HL-60 (cell line): ENCODE data around the gene ICA1.
"Not testable (repeated sequence)": the region's sequence is repeated elsewhere in the genome, so short reads cannot be mapped to it uniquely, and the experiment has no call there.

Experiments
- DNase-seq, 2 experiments: peaks; one replicate each; pipeline ENCODE4 v3.0.0-alpha.2; 2010 to 2020; ENCODE audit warnings: low read depth in 1 of 2, low spot score in 1 of 2
- H3K27ac ChIP-seq: fragments of 250-450 bp; sonication (Bioruptor Pico); replicated peaks from 2 replicates; pipeline ENCODE4 v1.5.1; 2020; ENCODE audit warnings: mild to moderate bottlenecking, moderate library complexity
- H3K27me3 ChIP-seq: fragments of 250-450 bp; sonication (Bioruptor Pico); 2 replicates; pipeline ENCODE4 v1.5.1; 2021; ENCODE audit warnings: mild to moderate bottlenecking, moderate library complexity; ENCODE audit not compliant: insufficient read depth, poor library complexity, severe bottlenecking
- H3K4me3 ChIP-seq: replicated peaks from 2 replicates; pipeline ENCODE4 v1.5.1; 2011; ENCODE audit warnings: mild to moderate bottlenecking, control low read depth, low read length; ENCODE audit not compliant: insufficient read depth
- GABPA ChIP-seq: IDR thresholded peaks from 2 replicates; pipeline ENCODE4 v1.6.1; 2012; ENCODE audit warnings: low read depth
- POLR2AphosphoS5 ChIP-seq: IDR thresholded peaks from 2 replicates; pipeline ENCODE4 v1.6.1; 2012; ENCODE audit warnings: low read depth
- REST ChIP-seq: IDR thresholded peaks from 2 replicates; pipeline ENCODE4 v1.6.1; 2012; ENCODE audit warnings: low read depth; ENCODE audit not compliant: insufficient replicate concordance
- SPI1 ChIP-seq: IDR thresholded peaks from 2 replicates; pipeline ENCODE4 v1.6.1; 2012; ENCODE audit warnings: low read depth, mild to moderate bottlenecking, borderline replicate concordance
- TF ChIP-seq, protein P1 (sequence below): IDR thresholded peaks from one replicate; pipeline ENCODE4 v1.5.1; 2011; ENCODE audit warnings: low read length, control low read depth, inconsistent platforms; ENCODE audit not compliant: insufficient read depth

Gene ICA1

GRCh38 chr7:8303904-8304528, 42.0 kb upstream of the ICA1 start:
- Histone ChIP-seq H3K27ac (no peak overlapping the region), H3K27me3 (no peaks in the 10 kb centered on the region), H3K4me3 (no peak overlapping the region)
- TF ChIP-seq REST: no peak
- TF ChIP-seq, protein P1, sequence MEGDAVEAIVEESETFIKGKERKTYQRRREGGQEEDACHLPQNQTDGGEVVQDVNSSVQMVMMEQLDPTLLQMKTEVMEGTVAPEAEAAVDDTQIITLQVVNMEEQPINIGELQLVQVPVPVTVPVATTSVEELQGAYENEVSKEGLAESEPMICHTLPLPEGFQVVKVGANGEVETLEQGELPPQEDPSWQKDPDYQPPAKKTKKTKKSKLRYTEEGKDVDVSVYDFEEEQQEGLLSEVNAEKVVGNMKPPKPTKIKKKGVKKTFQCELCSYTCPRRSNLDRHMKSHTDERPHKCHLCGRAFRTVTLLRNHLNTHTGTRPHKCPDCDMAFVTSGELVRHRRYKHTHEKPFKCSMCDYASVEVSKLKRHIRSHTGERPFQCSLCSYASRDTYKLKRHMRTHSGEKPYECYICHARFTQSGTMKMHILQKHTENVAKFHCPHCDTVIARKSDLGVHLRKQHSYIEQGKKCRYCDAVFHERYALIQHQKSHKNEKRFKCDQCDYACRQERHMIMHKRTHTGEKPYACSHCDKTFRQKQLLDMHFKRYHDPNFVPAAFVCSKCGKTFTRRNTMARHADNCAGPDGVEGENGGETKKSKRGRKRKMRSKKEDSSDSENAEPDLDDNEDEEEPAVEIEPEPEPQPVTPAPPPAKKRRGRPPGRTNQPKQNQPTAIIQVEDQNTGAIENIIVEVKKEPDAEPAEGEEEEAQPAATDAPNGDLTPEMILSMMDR: no peak
- TF ChIP-seq SPI1: no peak
- TF ChIP-seq POLR2AphosphoS5: no peak
- TF ChIP-seq GABPA: no peak
- DNase-seq: no peak

DNA sequence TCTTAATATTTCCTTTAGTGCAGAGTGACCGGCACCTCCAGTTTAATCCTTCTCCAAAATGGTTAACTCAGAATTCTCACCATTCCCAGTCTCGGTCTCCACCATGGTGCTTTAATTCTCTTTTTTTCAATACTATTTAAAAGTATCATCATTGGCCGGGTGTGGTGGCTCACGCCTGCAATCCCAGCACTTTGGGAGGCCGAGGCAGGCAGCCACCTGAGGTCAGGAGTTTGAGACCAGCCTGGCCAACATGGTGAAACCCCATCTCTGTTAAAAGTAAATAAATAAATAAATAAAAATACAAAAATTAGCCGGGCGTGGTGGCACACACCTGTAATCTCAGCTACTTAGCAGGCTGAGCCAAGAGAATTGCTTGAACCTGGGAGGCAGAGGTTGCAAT, 35.1 kb upstream of the ICA1 start:
- DNase-seq, H3K4me3 ChIP-seq: not testable (repeated sequence)

GRCh38 chr7:8296362-8296659, 34.3 kb upstream of the ICA1 start:
- Histone ChIP-seq H3K4me3 (no peak overlapping the region), H3K27me3 (peaks cover 3% of the 10 kb centered on the region), H3K27ac (no peak overlapping the region)
- TF ChIP-seq GABPA (no peak), POLR2AphosphoS5 (no peak), REST (no peak), SPI1 (no peak)
- TF ChIP-seq, protein P1: no peak
- no peak for DNase-seq

More for the DNA sequence above, 35.1 kb upstream of the ICA1 start:
- not testable (repeated sequence) for H3K27ac ChIP-seq, H3K27me3 ChIP-seq

DNA sequence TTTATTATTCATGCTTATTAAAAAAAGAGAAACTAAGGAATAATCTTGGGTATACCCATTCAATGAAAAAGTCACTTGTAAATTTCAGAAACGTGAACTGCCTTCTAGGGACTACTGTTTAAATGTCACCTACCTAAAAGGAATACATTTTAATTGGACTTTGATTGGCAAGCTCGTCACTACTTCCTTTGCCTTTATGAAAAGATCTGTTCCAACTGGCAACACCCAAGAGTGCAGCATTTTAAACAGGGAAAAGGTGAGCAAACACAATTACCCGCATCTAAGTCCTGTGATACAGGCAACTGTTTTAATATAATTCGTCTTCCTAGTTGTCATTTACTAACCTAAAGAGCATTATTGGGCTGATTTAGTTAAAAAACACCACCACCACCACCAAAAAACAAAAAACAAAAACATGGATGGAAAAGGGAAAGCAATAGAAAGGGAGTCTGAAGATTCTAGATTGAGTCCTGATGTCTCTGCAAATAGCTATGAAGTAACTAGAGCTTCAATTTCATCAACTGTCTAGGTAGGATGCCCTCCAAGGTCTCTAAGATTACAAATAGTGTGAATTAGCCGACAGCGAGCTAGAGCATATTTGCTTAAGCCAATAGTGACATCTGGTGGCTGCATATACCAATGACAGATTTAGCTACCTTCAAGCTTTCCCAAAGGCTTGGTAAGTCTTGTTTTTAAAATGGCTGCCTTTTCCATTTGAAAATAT, 33.8 kb upstream of the ICA1 start:
- TF ChIP-seq, protein P1: peak; percentile 50
- no peak for TF ChIP-seq SPI1
- Histone ChIP-seq H3K27ac (no peak overlapping the region), H3K4me3 (no peak overlapping the region), H3K27me3 (peaks cover 4% of the 10 kb centered on the region)
- peak; percentile 17 to 62 for DNase-seq
